ENCODE measurements around the gene DEPDC1. TPM values are rescaled to one million over a fixed set of nuclear protein-coding genes. Genes with fewer than 3 reads are reported as not detected.
"Not testable (repeated sequence)": the region's sequence is repeated elsewhere in the genome, so short reads cannot be mapped to it uniquely, and the experiment has no call there.

The DEPDC1 gene
- total RNA-seq, 2 donors from 2014 or later: 6.1 to 24.1 TPM

DNA sequence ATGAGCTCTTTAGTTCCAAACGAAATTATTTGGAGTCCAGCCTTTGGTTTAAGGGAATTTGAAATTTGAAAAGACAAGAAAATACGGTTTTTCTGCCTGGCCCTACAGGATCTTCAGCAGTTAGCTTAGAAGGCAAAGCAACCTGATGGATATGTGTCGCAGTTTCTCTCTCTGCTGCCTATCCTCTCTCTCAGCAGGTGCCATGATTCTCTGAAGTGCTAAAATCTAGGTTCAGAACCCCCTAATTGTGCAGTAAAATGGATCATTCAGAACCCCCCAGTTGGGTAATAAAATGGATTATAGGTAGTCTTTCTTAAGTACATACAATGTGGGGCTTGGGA, 446 bp upstream of the DEPDC1 start:
- intact Hi-C loops (cut with DNase I): no loop called here
- no peak for DNase-seq
- no peaks in the 10 kb centered on the region for H3K9me3 ChIP-seq
- peak overlapping the region; percentile 72 to 86 for H3K9ac ChIP-seq (ENCODE audit: low read depth in 2 of 2, low read length in 2 of 2)
- H3K4me1 ChIP-seq: no peaks in the 10 kb centered on the region
- no peak overlapping the region for H3K27ac ChIP-seq
- no peaks in the 10 kb centered on the region for H3K27me3 ChIP-seq
- peak overlapping the region; percentile 76 for H3K4me3 ChIP-seq
- TF ChIP-seq, protein P1, sequence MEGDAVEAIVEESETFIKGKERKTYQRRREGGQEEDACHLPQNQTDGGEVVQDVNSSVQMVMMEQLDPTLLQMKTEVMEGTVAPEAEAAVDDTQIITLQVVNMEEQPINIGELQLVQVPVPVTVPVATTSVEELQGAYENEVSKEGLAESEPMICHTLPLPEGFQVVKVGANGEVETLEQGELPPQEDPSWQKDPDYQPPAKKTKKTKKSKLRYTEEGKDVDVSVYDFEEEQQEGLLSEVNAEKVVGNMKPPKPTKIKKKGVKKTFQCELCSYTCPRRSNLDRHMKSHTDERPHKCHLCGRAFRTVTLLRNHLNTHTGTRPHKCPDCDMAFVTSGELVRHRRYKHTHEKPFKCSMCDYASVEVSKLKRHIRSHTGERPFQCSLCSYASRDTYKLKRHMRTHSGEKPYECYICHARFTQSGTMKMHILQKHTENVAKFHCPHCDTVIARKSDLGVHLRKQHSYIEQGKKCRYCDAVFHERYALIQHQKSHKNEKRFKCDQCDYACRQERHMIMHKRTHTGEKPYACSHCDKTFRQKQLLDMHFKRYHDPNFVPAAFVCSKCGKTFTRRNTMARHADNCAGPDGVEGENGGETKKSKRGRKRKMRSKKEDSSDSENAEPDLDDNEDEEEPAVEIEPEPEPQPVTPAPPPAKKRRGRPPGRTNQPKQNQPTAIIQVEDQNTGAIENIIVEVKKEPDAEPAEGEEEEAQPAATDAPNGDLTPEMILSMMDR (IDR thresholded peaks at IDR 0.05): no peak
- H3K36me3 ChIP-seq: no peaks in the 10 kb centered on the region

DNA sequence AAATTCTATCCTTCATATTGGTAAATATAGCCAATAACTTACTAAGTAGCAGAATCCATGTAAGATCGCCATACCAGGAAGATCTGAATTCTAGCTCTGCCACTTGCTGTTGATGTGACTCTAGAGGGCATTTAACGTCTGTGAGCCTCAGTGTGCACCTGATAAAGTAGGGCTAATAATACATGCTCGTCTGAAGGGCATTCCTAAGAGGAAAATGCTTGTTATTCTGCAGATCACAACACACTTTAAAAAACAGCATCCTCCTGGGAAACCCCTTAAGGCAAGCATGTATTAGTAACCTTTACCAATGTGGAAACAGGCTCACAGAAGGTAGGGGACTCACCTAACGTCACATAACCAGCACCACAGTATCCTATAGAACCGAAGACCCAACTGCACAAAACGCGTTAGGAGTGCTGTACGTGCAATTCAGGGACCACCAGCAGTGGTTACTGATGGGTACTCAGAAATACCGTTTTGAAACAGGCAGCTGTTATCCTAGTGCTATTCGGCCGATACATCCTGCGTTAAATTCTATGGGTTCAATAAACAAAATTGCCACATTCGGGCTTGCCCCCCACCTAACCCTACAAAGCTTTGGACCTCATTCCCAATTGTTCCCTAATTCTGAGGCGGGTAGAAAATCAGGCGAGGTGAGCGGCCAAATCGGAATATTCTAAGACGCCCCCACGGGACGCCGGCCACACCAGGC, 758 bp downstream of the DEPDC1 start:
- TF ChIP-seq, protein P1 (IDR thresholded peaks at IDR 0.05): no peak
- no peaks in the 10 kb centered on the region for H3K4me1 ChIP-seq
- DNase-seq: no peak
- H3K4me3 ChIP-seq: peak overlapping the region; percentile 76
- no peaks in the 10 kb centered on the region for H3K36me3 ChIP-seq
- intact Hi-C loops (cut with DNase I): no loop called here
- H3K27me3 ChIP-seq: no peaks in the 10 kb centered on the region
- no peaks in the 10 kb centered on the region for H3K9me3 ChIP-seq
- peak overlapping the region; percentile 72 to 86 for H3K9ac ChIP-seq (ENCODE audit: low read depth in 2 of 2, low read length in 2 of 2)
- H3K27ac ChIP-seq: no peak overlapping the region

DNA sequence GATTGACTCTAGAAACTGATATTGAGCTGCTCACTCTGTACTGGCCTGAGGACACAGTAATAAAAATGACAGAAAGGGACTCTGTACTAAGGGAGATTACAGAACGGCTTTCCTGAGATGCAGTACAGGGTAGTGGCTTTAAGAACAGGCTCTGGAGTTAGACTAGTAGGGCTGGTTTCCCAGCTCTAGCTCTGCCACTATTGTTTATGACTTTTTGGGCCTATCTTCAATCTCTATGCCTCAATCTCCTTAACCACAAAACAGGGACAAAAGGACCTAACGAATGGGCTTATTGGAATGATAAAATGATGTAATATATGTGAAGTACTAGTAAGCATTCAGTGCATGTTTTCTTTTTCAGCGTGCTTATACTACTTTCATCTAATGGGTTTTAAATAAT, 1.4 kb downstream of the DEPDC1 start:
- H3K36me3 ChIP-seq: no peaks in the 10 kb centered on the region
- H3K4me3 ChIP-seq: peak overlapping the region; percentile 76
- no peak for DNase-seq
- TF ChIP-seq, protein P1 (IDR thresholded peaks at IDR 0.05): no peak
- no peaks in the 10 kb centered on the region for H3K9me3 ChIP-seq
- intact Hi-C loops (cut with DNase I): no loop called here
- no peaks in the 10 kb centered on the region for H3K4me1 ChIP-seq
- no peak overlapping the region for H3K27ac ChIP-seq
- no peak overlapping the region for H3K9ac ChIP-seq (ENCODE audit: low read depth in 2 of 2, low read length in 2 of 2)
- H3K27me3 ChIP-seq: no peaks in the 10 kb centered on the region

DNA sequence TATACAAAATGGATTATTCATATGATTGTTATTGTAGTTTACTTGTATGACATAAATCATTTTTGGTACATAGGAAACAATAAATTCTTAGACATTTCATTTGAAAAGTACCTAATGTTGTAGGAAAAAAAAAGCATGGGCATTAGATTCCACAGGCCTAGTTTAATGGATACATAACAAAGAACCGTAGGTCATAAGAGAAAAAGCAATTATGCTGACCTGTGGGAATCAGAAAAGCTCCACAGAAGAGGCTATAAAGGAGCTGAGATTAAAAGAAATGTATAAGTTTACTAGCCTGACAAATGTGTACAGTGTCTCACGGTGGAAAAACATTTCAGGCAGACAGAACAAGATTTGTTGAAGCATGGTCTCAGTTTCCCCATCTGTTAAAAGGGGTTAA, 3.7 kb downstream of the DEPDC1 start:
- H3K36me3 ChIP-seq: no peaks in the 10 kb centered on the region
- no peaks in the 10 kb centered on the region for H3K27me3 ChIP-seq
- TF ChIP-seq, protein P1 (IDR thresholded peaks at IDR 0.05): no peak
- H3K4me1 ChIP-seq: no peaks in the 10 kb centered on the region
- H3K9me3 ChIP-seq: no peaks in the 10 kb centered on the region
- no peak overlapping the region for H3K27ac ChIP-seq
- H3K9ac ChIP-seq (ENCODE audit: low read depth in 2 of 2, low read length in 2 of 2): no peak overlapping the region
- DNase-seq: no peak
- intact Hi-C loops (cut with DNase I): no loop called here
- no peak overlapping the region for H3K4me3 ChIP-seq

DNA sequence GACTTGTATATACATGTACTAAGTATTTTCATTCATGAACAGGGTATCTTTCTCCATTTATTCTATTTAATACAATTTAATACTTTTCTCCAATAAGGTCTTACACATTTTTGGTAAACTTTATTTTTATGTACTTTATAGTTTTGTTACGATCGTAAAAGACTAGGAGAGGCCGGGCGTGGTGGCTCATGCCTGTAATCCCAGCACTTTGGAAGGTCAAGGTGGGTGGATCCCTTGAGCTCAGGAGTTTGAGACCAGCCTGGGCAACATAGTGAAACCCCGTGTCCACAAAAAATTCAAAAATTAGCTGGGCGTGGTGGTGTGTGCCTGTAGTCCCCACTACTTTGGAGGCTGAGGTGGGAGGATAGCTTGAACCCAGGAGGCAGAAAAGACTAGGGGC, 4.6 kb downstream of the DEPDC1 start:
- H3K27me3 ChIP-seq; H3K9ac ChIP-seq (ENCODE audit: low read depth in 2 of 2, low read length in 2 of 2); intact Hi-C loops (cut with DNase I); H3K27ac ChIP-seq; H3K4me1 ChIP-seq; H3K36me3 ChIP-seq; H3K4me3 ChIP-seq; H3K9me3 ChIP-seq: not testable (repeated sequence)
- DNase-seq: peak; percentile 59

DNA sequence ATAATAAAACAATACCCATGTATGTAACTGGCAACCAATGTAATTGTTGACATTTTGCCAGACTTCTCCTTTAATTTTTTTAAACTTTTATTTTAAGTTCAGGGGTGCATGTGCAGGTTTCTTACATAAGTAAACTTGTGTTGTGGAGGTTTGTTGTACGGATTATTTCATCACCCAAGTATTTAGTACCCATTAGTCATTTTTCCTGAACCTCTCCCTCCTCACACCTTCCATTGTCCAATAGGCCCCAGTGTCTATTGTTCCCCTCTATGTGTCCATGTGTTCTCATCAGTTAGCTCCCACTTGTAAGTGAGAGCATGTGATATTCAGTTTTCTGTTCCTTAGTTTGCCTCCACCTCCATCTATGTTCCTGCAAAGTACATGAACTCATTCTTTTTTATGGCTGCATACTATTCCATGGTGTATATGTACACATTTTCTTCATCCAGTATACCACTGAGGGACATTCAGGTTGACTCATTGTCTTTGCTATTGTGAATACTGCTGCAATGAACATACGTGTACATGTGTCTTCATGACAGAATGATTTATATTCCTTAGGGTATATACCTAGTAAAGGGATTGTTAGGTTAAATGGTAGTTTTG, 6.7 kb downstream of the DEPDC1 start:
- H3K36me3 ChIP-seq: no peaks in the 10 kb centered on the region
- H3K9ac ChIP-seq (ENCODE audit: low read depth in 2 of 2, low read length in 2 of 2): no peak overlapping the region
- TF ChIP-seq, protein P1 (IDR thresholded peaks at IDR 0.05): no peak
- no peak overlapping the region for H3K4me3 ChIP-seq
- H3K27ac ChIP-seq: no peak overlapping the region
- H3K9me3 ChIP-seq: no peaks in the 10 kb centered on the region
- no peak for DNase-seq
- intact Hi-C loops (cut with DNase I): no loop called here
- no peaks in the 10 kb centered on the region for H3K27me3 ChIP-seq
- no peaks in the 10 kb centered on the region for H3K4me1 ChIP-seq
